ENCODE data around the gene B4GALT2.

Gene B4GALT2

DNA sequence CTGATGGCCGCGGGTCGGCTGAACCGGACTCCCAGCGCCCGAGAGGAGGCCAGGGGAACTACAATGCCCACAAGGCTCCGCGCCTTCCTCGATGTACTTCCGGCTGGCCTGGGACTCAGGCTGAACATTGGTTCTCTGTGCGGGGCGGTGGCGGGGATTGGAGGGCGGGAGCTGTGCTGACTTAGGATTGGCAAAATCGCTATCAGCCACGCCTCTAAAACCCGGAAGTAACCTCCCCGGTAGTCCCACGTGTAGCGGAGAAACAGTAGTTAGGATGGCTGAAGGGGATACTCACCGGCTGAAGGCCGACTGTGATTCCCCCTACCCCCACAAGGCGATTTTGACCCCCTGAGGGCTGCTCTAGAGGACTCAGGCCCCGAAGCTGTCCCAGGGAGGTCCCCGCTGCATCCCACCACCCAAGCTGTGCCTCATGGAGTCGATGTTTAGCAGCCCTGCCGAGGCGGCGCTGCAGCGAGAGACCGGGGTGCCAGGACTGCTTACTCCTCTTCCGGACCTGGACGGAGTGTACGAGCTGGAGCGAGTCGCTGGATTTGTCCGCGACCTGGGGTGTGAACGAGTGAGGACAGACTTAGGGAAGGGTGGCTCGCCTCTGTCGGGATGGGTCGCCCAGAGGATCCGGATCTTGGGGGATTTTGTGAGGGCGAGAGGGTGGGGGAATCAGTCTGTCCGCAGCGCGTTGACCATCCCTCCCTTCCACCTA, 9.1 kb upstream of the B4GALT2 start, which contains the start of gene DPH2:
Gene DPH2 (plus strand): TSS at position 265 of the 721 bp plus-strand sequence. CDS start 166 bp downstream, at position 431.
- peak; percentile 97 for DNase-seq

GRCh38 chr1:43970502-43970901, 8.5 kb upstream of the B4GALT2 start:
- DNase-seq = no peak

DNA sequence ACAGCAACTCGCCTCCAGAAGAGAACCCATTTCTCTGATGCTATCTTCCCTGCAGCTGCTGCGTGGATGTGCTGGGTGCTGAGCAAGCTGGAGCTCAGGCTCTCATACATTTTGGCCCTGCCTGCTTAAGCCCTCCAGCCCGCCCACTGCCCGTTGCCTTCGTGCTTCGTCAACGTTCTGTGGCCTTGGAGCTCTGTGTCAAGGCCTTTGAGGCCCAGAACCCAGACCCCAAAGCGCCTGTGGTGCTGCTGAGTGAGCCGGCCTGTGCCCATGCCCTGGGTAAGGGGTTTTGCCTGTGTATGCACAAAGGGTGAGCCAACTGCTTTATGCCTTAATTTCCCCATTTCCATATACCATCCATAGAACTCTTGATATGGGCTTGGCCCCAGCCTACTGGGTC, 8.1 kb upstream of the B4GALT2 start:
- no peak for DNase-seq

DNA sequence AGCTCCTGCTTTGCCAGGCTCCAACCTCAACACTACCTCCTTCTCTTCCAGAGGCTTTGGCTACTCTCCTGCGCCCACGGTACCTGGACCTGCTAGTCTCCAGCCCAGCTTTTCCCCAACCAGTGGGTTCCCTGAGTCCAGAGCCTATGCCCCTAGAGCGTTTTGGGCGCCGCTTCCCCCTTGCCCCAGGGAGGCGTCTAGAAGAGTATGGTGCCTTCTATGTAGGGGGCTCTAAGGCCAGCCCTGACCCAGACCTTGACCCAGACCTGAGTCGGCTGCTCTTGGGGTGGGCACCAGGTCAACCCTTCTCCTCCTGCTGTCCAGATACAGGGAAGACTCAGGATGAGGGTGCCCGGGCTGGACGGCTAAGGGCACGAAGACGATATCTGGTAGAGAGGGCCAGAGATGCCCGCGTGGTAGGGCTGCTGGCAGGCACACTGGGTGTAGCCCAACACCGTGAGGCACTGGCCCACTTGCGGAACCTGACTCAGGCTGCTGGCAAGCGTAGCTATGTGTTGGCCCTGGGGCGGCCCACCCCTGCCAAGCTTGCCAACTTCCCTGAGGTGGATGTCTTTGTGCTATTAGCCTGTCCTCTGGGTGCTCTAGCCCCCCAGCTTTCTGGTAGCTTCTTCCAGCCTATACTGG, 7.6 kb upstream of the B4GALT2 start:
- DNase-seq = no peak

DNA sequence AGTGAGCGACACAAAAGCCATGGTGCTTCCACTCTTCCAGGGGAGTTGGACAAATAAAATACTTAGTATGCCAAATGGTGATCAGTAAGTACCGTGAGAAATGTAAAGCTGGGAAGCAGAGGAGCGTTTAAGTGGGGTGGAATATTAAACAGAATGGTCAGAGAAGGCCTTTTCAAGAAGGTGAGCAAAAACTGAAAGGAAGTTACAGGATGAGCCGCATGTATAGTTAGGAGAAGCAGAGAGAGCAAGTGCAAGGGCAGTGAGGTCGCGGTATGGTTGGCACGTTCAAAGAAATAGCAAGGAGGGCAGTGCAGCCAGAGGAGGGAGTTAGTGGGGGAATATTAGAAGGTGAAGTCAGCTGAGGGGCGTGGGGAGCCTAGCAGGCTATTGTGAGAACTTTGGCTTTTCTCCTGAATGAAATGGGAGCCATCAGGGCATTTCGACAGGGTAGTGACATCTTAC, 5.0 kb upstream of the B4GALT2 start:
- peak; percentile 30 for DNase-seq

DNA sequence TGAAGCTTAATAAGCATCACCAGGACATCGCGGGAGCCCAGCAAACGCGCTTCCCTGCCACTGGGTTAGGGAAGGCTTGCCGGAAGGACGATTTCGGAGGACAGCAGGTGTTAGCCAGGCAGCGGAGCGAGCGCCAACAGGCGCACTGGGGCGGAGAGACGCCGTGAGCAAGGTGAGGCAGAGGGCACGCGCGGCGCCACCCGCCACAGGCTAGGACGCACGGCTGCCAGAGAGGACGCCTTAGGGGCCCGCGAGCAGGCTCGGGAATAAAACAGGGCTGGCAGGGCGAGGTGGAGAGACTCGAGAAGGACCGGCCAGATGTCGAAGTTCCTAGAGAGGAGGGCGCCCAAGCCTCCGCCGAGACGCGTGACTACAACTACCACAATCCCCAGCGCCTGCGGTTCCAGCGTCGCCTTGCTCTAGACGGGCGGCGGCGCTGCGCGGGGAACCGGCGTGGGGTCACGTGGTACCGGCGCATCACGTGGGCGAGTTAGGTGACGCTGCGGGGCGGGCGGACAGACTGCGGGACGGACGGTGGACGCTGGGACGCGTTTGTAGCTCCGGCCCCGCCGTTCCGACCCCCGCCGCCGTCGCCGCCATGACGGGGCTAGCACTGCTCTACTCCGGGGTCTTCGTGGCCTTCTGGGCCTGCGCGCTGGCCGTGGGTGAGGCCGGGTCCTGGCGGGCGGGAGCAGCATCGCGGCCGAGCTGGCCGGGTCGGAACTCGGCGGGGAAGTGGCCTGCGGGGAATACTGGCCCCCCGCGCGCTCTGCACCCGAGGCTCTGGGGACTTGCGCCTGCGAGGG, 4.4 kb upstream of the B4GALT2 start, which contains the start of gene ATP6V0B:
Gene ATP6V0B (plus strand): TSS at position 518 of the 806 bp plus-strand sequence. CDS start 81 bp downstream, at position 599.
- DNase-seq = peak; percentile 92

DNA sequence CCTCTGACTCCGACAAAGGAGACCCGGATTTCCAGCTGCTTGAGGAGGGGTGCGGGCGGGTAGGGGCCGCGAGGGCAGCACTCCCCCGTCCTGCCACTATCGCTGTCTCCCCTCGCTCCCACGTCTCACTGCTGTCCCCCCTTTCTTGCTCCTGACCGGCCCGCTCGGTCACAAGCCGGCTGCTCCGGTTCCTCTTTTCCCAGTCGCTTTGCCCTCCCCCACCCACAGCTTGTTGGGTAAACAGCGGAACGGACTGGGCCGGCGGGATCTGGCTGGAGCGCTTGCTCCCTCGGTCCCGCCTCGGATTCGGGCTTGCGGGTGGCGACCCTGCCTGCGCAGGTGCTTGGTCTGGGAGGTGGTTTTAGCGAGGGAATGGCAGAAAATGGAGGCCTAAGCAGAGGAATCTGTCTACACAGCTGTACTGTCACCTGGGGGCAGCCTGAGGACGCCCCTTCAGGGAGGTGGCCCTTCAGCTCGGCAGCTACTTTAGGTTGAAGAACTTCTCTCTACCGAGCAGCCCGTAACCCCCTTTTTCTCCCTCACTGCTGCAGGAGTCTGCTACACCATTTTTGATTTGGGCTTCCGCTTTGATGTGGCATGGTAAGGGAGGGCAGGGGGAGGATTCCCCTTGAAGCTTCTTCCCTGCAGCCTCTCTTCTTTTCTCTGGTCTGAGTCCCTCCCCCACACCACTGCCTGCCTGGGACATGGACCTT, 3.6 kb upstream of the B4GALT2 start:
- peak; percentile 71 for DNase-seq

GRCh38 chr1:43976045-43976444, 3.0 kb upstream of the B4GALT2 start:
- no peak for DNase-seq

GRCh38 chr1:43976890-43977289, 2.1 kb upstream of the B4GALT2 start:
- no peak for DNase-seq

DNA sequence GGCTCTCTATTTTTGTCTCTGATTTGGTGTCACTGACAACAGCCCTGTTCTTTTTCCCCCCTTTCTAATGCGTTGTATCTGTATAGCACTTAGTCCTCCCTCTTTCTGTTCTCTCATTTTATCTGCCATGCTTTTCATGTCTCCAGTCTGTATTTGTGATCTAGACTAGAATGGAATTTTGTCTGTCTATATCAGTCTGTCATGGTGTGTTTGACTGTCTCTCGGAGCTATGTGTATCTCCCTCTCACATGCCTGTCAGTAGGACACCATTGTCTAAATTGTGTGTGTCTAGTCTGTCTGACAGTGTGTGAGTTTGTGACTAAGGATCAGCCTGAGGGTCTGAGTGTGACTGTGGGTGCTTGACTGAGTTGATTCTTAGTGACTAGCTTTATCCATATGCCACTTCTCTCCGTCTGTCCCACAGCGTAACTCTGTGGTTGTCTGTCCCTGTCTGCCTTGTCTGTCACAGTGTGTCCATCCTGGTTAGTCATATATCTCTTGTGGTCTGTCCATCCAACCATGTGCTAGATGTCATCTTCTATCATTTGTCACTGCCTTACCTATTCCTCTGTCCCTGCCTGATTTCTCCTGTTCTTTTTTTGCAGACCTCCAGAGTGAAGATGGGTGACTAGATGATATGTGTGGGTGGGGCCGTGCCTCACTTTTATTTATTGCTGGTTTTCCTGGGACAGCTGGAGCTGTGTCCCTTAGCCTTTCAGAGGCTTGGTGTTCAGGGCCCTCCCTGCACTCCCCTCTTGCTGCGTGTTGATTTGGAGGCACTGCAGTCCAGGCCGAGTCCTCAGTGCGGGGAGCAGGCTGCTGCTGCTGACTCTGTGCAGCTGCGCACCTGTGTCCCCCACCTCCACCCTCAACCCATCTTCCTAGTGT, 1.4 kb upstream of the B4GALT2 start:
- peak; percentile 29 for DNase-seq

DNA sequence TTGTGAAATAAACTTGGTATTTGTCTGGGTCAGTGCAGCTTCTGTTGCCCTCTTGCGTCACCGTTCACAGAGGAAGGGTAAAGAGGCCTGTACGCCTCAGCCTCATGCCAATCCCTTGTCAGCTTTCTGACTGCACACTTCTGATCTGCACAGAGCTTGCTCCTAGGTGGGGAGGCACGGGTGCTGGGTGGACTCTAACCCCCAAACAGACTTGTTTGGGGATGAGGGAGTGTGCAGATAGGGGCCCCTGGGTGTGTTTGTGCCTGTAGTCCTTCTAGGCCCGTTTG, 803 bp upstream of the B4GALT2 start:
- peak; percentile 32 for DNase-seq

DNA sequence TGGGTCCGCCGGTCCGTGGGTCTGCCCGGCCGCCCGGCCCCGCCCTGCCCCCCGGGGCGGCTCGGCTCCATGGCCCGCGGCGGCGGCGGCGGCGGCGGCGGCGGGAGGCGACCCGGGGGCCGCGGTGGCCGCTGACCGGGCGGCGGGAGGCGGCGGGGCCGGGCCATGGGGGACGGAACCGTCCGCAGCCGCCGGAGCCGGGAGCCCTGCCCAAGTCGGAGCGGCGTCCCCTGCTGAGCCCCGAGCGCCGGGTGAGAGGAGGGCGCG, 184 bp downstream of the B4GALT2 start:
- no peak for DNase-seq

GRCh38 chr1:43979528-43980254, 681 bp downstream of the B4GALT2 start:
- no peak for DNase-seq

DNA sequence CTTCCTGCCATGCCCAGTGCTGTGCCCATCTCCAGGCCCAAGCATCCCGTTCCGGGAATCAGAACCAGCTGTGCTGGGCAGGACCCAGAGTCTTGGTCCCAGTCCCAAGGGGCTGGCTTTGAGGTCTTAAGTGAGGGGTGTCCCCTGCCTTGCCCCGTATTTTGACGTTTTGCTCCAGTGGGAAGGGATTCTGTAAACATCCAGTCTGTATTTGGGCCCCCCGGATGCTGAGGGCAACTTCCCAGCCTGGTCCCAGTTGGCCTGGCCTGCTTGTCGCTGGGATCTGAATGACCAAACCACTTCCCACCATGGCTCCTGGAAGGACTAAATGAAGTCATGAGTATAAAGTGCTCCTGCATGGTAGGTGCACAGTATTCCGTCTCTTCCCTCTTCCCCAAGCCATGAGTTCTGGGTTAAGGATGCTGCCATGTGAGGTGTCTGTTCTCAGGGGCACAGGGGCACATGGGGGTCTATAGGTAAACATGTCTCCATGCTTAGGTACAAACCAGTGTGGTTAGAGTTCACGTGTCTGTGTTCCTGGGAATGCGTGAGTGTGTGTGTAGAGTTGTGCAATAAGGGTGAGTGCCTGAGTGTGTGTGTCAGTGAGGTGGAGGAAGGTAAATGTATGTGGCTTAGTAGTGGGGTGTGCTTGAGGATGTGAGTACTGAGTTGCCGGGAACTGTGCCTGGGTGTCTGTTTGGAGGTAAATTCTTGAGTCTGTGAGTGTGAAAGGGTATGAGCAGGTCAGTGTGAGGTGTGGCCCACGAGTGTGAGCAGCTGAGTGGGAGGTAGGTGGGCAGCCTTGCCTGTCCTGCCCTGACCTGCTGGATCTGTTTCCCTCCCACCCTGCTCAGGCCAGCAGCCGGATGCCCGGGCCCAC, 1.5 kb downstream of the B4GALT2 start:
- DNase-seq = no peak

DNA sequence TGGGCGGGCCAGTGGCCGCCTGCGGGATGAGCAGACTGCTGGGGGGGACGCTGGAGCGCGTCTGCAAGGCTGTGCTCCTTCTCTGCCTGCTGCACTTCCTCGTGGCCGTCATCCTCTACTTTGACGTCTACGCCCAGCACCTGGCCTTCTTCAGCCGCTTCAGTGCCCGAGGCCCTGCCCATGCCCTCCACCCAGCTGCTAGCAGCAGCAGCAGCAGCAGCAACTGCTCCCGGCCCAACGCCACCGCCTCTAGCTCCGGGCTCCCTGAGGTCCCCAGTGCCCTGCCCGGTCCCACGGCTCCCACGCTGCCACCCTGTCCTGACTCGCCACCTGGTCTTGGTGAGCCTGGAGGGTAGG, 2.1 kb downstream of the B4GALT2 start:
- DNase-seq = no peak

GRCh38 chr1:43981636-43982035, 2.6 kb downstream of the B4GALT2 start:
- no peak for DNase-seq

GRCh38 chr1:43982241-43982640, 3.2 kb downstream of the B4GALT2 start:
- no peak for DNase-seq

- DNase-seq = peak; percentile 56
These were observed 3.8 kb downstream of the B4GALT2 start for GRCh38 chr1:43982808-43983207.

DNA sequence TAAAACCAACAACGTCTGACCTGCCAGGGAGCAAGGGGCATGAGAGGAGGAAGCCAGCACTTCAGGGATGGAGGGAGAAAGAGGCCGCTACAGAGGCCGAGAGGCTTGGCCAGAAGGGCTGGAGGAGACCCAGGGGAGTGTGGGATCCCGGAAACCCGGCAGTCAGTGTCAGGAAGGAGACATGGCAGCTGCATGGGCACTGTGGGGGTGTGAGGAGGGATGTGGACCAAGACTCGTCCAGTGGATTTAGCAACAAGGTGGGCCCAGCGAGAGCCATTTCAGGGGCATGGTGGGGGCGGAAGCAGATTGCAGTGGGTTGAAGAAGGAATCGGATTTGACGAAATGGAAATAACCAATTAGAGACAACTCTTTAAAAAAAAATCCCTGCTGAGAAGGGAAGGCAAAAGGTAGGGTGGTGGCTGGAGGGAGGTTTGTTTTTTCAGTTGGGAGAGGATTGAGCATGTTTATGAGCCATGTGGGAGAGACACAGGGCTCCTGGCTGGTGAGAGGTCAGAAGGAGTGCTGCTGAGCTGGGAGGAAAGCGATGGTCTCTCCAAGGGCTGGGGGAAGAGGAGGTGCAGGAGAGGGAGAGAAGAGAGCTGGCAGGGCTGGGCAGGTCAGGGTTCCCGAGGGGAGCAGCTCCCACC, 4.4 kb downstream of the B4GALT2 start:
- no peak for DNase-seq

- DNase-seq = no peak
These were observed 5.8 kb downstream of the B4GALT2 start for GRCh38 chr1:43984855-43985254.
